Neural cell (in vitro differentiated cells): ENCODE measurements around the gene SLC12A9. TPM values are rescaled to one million over a fixed set of nuclear protein-coding genes. Genes with fewer than 3 reads are reported as not detected.

Experiments used
- H2AFZ ChIP-seq: fragments of 200-600, 300-800 bp; sonication (generic), shearing (Covaris generic); 2 replicates; pipeline ENCODE4 v1.6.0; 2014; ENCODE audit warnings: low read depth, mild to moderate bottlenecking, antibody characterized with exemption, low read length, moderate library complexity
- H3F3A ChIP-seq: fragments of 200-600 bp; shearing (Covaris generic); 2 replicates; pipeline ENCODE4 v1.6.1; 2016; ENCODE audit warnings: mild to moderate bottlenecking, moderate library complexity, mixed read lengths, antibody characterized with exemption, low read length; ENCODE audit not compliant: insufficient read depth, poor library complexity, severe bottlenecking
- H3K27ac ChIP-seq: fragments of 200-600, 300-800 bp; sonication (generic), shearing (Covaris generic); 2 replicates; pipeline ENCODE4 v1.5.1; 2014; ENCODE audit warnings: mild to moderate bottlenecking, low read length, moderate library complexity
- H3K27me3 ChIP-seq: fragments of 300-800, 200-600 bp; sonication (generic), shearing (Covaris generic); 2 replicates; pipeline ENCODE4 v1.6.0; 2014; ENCODE audit warnings: mild to moderate bottlenecking, low read depth, low read length, moderate library complexity; ENCODE audit not compliant: insufficient read depth
- H3K36me3 ChIP-seq: fragments of 300-800, 200-600 bp; sonication (generic), shearing (Covaris generic); 2 replicates; pipeline ENCODE4 v1.5.1; 2014; ENCODE audit warnings: mild to moderate bottlenecking, antibody characterized with exemption, low read length, moderate library complexity; ENCODE audit not compliant: insufficient read depth
- H3K4me2 ChIP-seq: fragments of 300-800, 200-600 bp; sonication (generic), shearing (Covaris generic); 2 replicates; pipeline ENCODE4 v1.6.0; 2014; ENCODE audit warnings: mild to moderate bottlenecking, low read length
- H3K4me3 ChIP-seq: fragments of 300-800, 200-600 bp; sonication (generic), shearing (Covaris generic); 2 replicates; pipeline ENCODE4 v1.5.1; 2014; ENCODE audit warnings: mild to moderate bottlenecking, low read length, moderate library complexity
- H3K79me2 ChIP-seq: fragments of 200-600 bp; shearing (Covaris generic); replicated peaks from 2 replicates; pipeline ENCODE4 v1.6.0; 2014; ENCODE audit warnings: mild to moderate bottlenecking, low read length, moderate library complexity; ENCODE audit not compliant: insufficient read depth
- H3K9ac ChIP-seq: fragments of 300-800, 200-600 bp; sonication (generic), shearing (Covaris generic); 2 replicates; pipeline ENCODE4 v1.6.1; 2016; ENCODE audit warnings: mild to moderate bottlenecking, low read length, mixed read lengths
- H3K9me2 ChIP-seq: fragments of 200-600 bp; shearing (Covaris generic); 2 replicates; pipeline ENCODE4 v1.6.1; 2016; ENCODE audit warnings: mild to moderate bottlenecking, low read length, mixed read lengths; ENCODE audit not compliant: insufficient read depth
- H3K9me3 ChIP-seq: fragments of 200-600, 300-800 bp; sonication (generic), shearing (Covaris generic); 2 replicates; pipeline ENCODE4 v1.6.1; 2016; ENCODE audit warnings: mild to moderate bottlenecking, mixed run types, low read length, moderate library complexity, mixed read lengths
- H4K20me1 ChIP-seq: fragments of 200-600 bp; shearing (Covaris generic); 2 replicates; pipeline ENCODE4 v1.6.1; 2016; ENCODE audit warnings: mild to moderate bottlenecking, mixed run types; ENCODE audit not compliant: insufficient read depth
- CTCF ChIP-seq: fragments of 450-650 bp; IDR thresholded peaks from 2 replicates; pipeline ENCODE4 v1.5.1; 2014; ENCODE audit warnings: antibody characterized with exemption, mild to moderate bottlenecking, moderate library complexity; ENCODE audit not compliant: poor library complexity, severe bottlenecking
- EP300 ChIP-seq: fragments of 450-650 bp; conservative IDR thresholded peaks from 2 replicates; pipeline ENCODE4 v1.6.1; 2014; ENCODE audit warnings: antibody characterized with exemption, mild to moderate bottlenecking, moderate library complexity; ENCODE audit not compliant: poor library complexity, severe bottlenecking
- EZH2 ChIP-seq: fragments of 200-600, 300-800 bp; shearing (Covaris generic), sonication (generic); IDR thresholded peaks from 2 replicates; pipeline ENCODE4 v1.6.1; 2014; ENCODE audit warnings: antibody characterized with exemption, low read length, borderline replicate concordance, mild to moderate bottlenecking; ENCODE audit not compliant: insufficient read depth, poor library complexity, severe bottlenecking
- MXI1 ChIP-seq: fragments of 450-650 bp; conservative IDR thresholded peaks from 2 replicates; pipeline ENCODE4 v1.6.1; 2014; ENCODE audit warnings: antibody characterized with exemption, mild to moderate bottlenecking; ENCODE audit not compliant: poor library complexity, severe bottlenecking
- POLR2AphosphoS5 ChIP-seq: IDR thresholded peaks from 2 replicates; pipeline ENCODE4 v1.6.1; 2012
- RAD21 ChIP-seq: fragments of 450-650 bp; conservative IDR thresholded peaks from 2 replicates; pipeline ENCODE4 v1.6.1; 2014; ENCODE audit warnings: antibody characterized with exemption, mild to moderate bottlenecking, moderate library complexity
- SMC3 ChIP-seq: fragments of 450-650 bp; conservative IDR thresholded peaks from 2 replicates; pipeline ENCODE4 v1.6.1; 2014; ENCODE audit warnings: antibody characterized with exemption, mild to moderate bottlenecking, moderate library complexity; ENCODE audit not compliant: poor library complexity
- TAF1 ChIP-seq: IDR thresholded peaks from 2 replicates; pipeline ENCODE4 v1.6.1; 2012; ENCODE audit warnings: low read depth
- polyA plus RNA-seq: library from polyadenylated mRNA; depleted of rRNA; stranded (reverse); fragments of >200 nt; gene quantifications from 2 replicates; pipeline ENCODE4 v1.2.3, GENCODE V29; 2014
- TF ChIP-seq, protein P1 (sequence below): IDR thresholded peaks from 2 replicates; pipeline ENCODE4 v1.6.1; 2012; ENCODE audit warnings: borderline replicate concordance

The SLC12A9 gene
- polyA plus RNA-seq, 1 donor from 2014 or later: 21.2 TPM

GRCh38 chr7:100861616-100861985 lies 9.1 kb downstream of the SLC12A9 start:
- Histone ChIP-seq H2AFZ (no peak overlapping the region), H3K4me3 (no peak overlapping the region), H3K36me3 (no peaks in the 10 kb centered on the region), H4K20me1 (no peaks in the 10 kb centered on the region), H3K9ac (no peak overlapping the region), H3F3A (no peaks in the 10 kb centered on the region), H3K9me2 (no peaks in the 10 kb centered on the region), H3K27me3 (no peaks in the 10 kb centered on the region), H3K9me3 (no peaks in the 10 kb centered on the region), H3K27ac (no peak overlapping the region), H3K4me2 (no peak overlapping the region), H3K79me2 (no peaks in the 10 kb centered on the region)
- no peak for TF ChIP-seq TAF1
- TF ChIP-seq CTCF: no peak
- TF ChIP-seq EZH2: no peak
- TF ChIP-seq RAD21: no peak
- no peak for TF ChIP-seq MXI1
- TF ChIP-seq, protein P1, sequence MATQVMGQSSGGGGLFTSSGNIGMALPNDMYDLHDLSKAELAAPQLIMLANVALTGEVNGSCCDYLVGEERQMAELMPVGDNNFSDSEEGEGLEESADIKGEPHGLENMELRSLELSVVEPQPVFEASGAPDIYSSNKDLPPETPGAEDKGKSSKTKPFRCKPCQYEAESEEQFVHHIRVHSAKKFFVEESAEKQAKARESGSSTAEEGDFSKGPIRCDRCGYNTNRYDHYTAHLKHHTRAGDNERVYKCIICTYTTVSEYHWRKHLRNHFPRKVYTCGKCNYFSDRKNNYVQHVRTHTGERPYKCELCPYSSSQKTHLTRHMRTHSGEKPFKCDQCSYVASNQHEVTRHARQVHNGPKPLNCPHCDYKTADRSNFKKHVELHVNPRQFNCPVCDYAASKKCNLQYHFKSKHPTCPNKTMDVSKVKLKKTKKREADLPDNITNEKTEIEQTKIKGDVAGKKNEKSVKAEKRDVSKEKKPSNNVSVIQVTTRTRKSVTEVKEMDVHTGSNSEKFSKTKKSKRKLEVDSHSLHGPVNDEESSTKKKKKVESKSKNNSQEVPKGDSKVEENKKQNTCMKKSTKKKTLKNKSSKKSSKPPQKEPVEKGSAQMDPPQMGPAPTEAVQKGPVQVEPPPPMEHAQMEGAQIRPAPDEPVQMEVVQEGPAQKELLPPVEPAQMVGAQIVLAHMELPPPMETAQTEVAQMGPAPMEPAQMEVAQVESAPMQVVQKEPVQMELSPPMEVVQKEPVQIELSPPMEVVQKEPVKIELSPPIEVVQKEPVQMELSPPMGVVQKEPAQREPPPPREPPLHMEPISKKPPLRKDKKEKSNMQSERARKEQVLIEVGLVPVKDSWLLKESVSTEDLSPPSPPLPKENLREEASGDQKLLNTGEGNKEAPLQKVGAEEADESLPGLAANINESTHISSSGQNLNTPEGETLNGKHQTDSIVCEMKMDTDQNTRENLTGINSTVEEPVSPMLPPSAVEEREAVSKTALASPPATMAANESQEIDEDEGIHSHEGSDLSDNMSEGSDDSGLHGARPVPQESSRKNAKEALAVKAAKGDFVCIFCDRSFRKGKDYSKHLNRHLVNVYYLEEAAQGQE: no peak
- TF ChIP-seq POLR2AphosphoS5: no peak
- no peak for TF ChIP-seq SMC3
- TF ChIP-seq EP300: no peak

GRCh38 chr7:100863406-100863950 lies 11.0 kb downstream of the SLC12A9 start:
- H3K27ac ChIP-seq: no peak overlapping the region
- H3K9ac ChIP-seq: no peak overlapping the region
- H2AFZ ChIP-seq: no peak overlapping the region
- no peaks in the 10 kb centered on the region for H3K36me3 ChIP-seq
- H3K9me2 ChIP-seq: no peaks in the 10 kb centered on the region
- no peak overlapping the region for H3K4me3 ChIP-seq
- H3K4me2 ChIP-seq: no peak overlapping the region
- no peaks in the 10 kb centered on the region for H4K20me1 ChIP-seq
- H3F3A ChIP-seq: no peaks in the 10 kb centered on the region
- H3K9me3 ChIP-seq: no peaks in the 10 kb centered on the region
- TF ChIP-seq TAF1: no peak
- no peak for TF ChIP-seq EZH2
- no peak for TF ChIP-seq MXI1
- TF ChIP-seq EP300: no peak
- TF ChIP-seq CTCF: no peak
- TF ChIP-seq RAD21: no peak
- no peak for TF ChIP-seq POLR2AphosphoS5
- TF ChIP-seq, protein P1: no peak
- no peak for TF ChIP-seq SMC3
- no peaks in the 10 kb centered on the region for H3K27me3 ChIP-seq
- H3K79me2 ChIP-seq: no peaks in the 10 kb centered on the region
